Cardiac muscle cell (in vitro differentiated cells and primary cell): Measurements from ENCODE around the gene AIP. TPM values are rescaled to one million over a fixed set of nuclear protein-coding genes. Genes with fewer than 3 reads are reported as not detected.
A peak's percentile ranks its signal among the peaks of the same experiment; 100 is the strongest.
"Not testable (repeated sequence)": the region's sequence is repeated elsewhere in the genome, so short reads cannot be mapped to it uniquely, and the experiment has no call there.

Experiments used
- DNase-seq, 2 donors: peaks; one replicate each; pipeline versions ENCODE4 v3.0.0 to v3.0.0-alpha.2; 2010 to 2017; ENCODE audit warnings: low read depth in 1 of 2, low spot score in 1 of 2
- H3K27ac ChIP-seq: fragments of 200-600 bp; sonication (generic); 2 replicates; pipeline ENCODE4 v1.5.1; 2016
- H3K27me3 ChIP-seq: fragments of 200-600 bp; sonication (generic); 2 replicates; pipeline ENCODE4 v1.6.0; 2016; ENCODE audit warnings: control low read depth
- H3K36me3 ChIP-seq: fragments of 200-600 bp; sonication (generic); 2 replicates; pipeline ENCODE4 v1.5.1; 2016; ENCODE audit warnings: control low read depth
- H3K4me1 ChIP-seq: fragments of 200-600 bp; sonication (generic); 2 replicates; pipeline ENCODE4 v1.8.1; 2017; ENCODE audit warnings: low read depth, mild to moderate bottlenecking, mixed run types
- H3K4me3 ChIP-seq: fragments of 200-600 bp; sonication (generic); 2 replicates; pipeline ENCODE4 v1.5.1; 2016; ENCODE audit warnings: mild to moderate bottlenecking
- H3K9me3 ChIP-seq: fragments of 200-600 bp; sonication (generic); 2 replicates; pipeline ENCODE4 v1.5.1; 2017; ENCODE audit warnings: low read depth, mild to moderate bottlenecking, control low read depth
- polyA plus RNA-seq: library from polyadenylated mRNA; unstranded; fragments of >200 nt; fragmentation: Nextera tagmentation; extraction: Ambion mirVana; gene quantifications from 2 replicates; pipeline ENCODE4 v1.2.1, GENCODE V29; 2016
- total RNA-seq: library from RNA; depleted of rRNA; stranded (reverse); fragments of >200 nt; gene quantifications from 2 replicates; pipeline ENCODE4 v1.2.3, GENCODE V29; 2016
- TF ChIP-seq, protein P1 (sequence below): IDR thresholded peaks from 2 replicates; pipeline ENCODE4 v1.5.1; 2012; ENCODE audit warnings: low read depth, mild to moderate bottlenecking, low read length

AIP gene
- total and polyA plus RNA-seq, 2 experiments from 2014 or later = 46.4 to 73.7 TPM

DNA sequence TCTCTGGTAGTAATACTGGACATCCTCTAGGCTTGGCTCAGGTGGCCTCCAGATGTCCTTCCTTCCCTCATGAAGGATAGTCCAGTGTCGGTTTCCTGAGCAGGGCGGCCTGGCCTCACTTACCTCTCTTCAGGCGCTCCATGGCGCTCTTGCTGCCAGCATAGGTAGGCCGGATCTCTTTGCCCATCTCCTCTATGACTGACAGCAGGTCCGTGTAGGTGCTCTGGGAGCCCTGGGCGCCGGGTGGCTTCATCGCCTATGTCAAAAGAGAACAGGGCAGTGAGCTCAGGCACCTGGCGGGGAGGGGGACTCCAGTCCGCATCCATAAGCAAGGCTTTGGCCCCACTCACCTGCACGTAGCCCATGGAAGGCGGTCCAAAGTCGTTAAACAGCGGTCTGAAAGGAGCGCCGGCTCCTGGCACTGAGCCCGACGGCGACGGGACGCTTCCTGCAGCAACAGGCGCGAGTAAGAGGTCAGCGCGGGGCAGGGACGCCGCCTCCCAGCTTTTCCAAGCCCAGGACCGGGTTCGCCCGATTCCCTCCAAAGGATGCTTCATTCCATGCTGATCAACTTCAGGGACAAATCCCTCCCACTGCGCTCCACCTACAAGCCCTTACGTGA, 24.5 kb downstream of the AIP start:
- peak overlapping the region; percentile 85 for H3K27ac ChIP-seq
- peaks cover 15% of the 10 kb centered on the region for H3K27me3 ChIP-seq
- TF ChIP-seq, protein P1, sequence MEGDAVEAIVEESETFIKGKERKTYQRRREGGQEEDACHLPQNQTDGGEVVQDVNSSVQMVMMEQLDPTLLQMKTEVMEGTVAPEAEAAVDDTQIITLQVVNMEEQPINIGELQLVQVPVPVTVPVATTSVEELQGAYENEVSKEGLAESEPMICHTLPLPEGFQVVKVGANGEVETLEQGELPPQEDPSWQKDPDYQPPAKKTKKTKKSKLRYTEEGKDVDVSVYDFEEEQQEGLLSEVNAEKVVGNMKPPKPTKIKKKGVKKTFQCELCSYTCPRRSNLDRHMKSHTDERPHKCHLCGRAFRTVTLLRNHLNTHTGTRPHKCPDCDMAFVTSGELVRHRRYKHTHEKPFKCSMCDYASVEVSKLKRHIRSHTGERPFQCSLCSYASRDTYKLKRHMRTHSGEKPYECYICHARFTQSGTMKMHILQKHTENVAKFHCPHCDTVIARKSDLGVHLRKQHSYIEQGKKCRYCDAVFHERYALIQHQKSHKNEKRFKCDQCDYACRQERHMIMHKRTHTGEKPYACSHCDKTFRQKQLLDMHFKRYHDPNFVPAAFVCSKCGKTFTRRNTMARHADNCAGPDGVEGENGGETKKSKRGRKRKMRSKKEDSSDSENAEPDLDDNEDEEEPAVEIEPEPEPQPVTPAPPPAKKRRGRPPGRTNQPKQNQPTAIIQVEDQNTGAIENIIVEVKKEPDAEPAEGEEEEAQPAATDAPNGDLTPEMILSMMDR = no peak
- no peaks in the 10 kb centered on the region for H3K9me3 ChIP-seq
- H3K4me1 ChIP-seq = peaks cover 4% of the 10 kb centered on the region
- DNase-seq = no peak
- no peaks in the 10 kb centered on the region for H3K36me3 ChIP-seq
- H3K4me3 ChIP-seq = peak overlapping the region; percentile 64

DNA sequence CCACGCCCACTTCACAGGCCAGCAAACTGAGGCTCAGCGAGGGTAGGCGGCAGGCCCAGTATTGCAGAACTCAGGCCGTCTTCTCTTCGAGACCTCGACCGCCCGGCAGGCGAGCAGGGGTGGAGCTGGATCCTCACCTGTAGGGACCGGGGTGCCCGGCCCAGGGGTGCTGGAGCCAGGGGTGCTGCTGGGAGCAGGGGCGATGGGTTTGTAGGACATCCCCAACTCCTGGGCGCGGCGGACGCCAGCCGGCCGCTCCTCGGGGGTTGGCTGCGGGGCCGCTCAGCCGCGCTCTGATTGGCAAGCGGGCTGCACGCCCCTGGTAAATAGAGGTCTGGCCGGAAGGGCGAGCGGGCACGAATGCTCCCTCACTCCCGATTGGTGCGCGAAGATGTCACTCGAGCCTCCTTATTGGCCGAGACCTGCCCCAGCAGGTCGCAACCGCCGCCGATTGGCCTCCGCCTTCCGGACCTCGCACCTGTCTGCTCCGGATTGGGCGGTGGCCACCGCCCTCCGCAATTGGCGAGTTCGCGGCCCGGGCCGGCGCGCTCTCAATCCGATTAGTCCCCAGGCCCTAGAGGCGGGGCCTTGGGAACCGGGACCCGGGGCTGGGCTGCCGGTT, 25.1 kb downstream of the AIP start, which contains the start of gene CDK2AP2:
CDK2AP2 (minus strand) TSS at position 299 of the 622 bp plus-strand sequence; CDS start at position 219, 80 bp downstream.
- TF ChIP-seq, protein P1 = no peak
- Histone ChIP-seq H3K27me3 (peaks cover 15% of the 10 kb centered on the region), H3K9me3 (no peaks in the 10 kb centered on the region), H3K4me1 (peaks cover 4% of the 10 kb centered on the region), H3K27ac (peak within 1 kb of the TSS; percentile 97), H3K4me3 (peak within 1 kb of the TSS; percentile 64), H3K36me3 (no peaks in the 10 kb centered on the region)
- peak; percentile 99 to 100 for DNase-seq

DNA sequence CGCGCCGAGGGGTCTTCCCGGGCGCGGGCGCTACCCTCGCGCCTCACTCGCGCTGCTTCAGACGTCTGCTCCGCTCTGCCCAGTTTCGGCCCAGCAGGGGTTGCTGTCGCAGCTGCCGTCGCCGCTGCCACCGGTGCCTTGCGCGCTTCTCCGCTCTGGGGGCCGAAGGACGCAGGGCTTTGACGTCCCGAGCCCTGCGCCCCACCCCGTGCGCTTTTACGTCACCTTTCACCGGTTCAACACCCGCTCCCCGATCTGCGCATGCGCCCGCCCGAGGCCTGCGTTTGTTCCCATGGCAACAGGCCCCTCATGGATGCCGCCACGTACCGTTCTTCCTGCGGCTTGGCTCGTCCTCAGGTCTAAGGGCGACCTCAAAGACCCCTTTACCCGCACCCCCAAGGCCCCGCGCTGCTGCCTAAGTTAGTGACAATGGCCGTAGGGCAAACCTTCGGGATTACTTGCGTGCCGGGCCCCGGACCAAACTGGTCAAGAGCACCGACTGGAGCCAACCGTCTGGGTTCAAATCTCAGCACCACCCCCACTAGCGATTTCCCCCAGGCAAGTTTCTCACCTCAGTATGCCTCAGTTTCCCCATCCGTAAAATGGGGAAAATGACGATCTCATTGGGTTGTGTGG, 25.8 kb downstream of the AIP start:
- Histone ChIP-seq H3K4me3 (peak overlapping the region; percentile 59), H3K36me3 (no peaks in the 10 kb centered on the region), H3K9me3 (no peaks in the 10 kb centered on the region), H3K4me1 (peaks cover 4% of the 10 kb centered on the region), H3K27ac (peak overlapping the region; percentile 97), H3K27me3 (peaks cover 11% of the 10 kb centered on the region)
- TF ChIP-seq, protein P1 = no peak
- DNase-seq = peak; percentile 98 to 99

DNA sequence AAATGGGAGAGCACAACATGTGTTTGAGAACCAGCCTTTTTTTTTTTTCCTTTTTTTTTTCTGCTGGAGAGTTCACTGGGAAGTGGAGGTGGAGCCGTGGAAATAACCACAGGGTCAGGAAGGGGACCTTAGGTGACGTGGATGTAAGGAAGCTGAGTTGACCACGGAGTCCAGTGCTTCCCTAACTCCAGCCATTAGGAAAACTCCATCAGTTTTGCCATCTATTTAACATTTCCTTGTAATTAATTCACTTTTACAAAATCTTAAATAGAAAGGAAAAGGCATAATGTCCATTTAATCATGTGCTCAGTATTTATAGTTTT, 27.2 kb downstream of the AIP start:
- Histone ChIP-seq H3K27me3 (peaks cover 20% of the 10 kb centered on the region), H3K36me3 (no peaks in the 10 kb centered on the region), H3K4me3 (no peak overlapping the region), H3K9me3 (no peaks in the 10 kb centered on the region), H3K27ac (no peak overlapping the region), H3K4me1 (peaks cover 4% of the 10 kb centered on the region)
- TF ChIP-seq, protein P1 = no peak
- DNase-seq = no peak

DNA sequence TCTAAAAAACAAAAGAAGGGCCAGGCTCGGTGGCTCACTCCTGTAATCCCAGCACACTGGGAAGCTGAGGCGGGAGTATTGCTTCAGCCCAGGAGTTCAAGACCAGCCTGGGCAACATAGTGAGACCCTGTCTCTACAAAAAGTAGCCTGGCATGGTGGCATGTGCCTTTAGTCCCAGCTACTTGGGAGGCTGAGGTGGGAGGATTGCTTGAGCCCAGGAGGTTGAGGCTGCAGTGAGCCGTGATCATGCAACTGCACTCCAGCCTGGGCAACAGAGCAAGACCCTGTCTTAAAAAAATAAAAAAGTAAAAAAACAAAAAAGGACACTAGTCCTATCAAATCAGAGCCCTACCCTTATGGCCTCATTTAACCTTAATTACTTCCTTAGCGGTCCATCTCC, 28.7 kb downstream of the AIP start:
- H3K27ac ChIP-seq, H3K36me3 ChIP-seq, H3K4me1 ChIP-seq, H3K4me3 ChIP-seq, H3K9me3 ChIP-seq, DNase-seq: not testable (repeated sequence)
- peaks cover 20% of the 10 kb centered on the region for H3K27me3 ChIP-seq

DNA sequence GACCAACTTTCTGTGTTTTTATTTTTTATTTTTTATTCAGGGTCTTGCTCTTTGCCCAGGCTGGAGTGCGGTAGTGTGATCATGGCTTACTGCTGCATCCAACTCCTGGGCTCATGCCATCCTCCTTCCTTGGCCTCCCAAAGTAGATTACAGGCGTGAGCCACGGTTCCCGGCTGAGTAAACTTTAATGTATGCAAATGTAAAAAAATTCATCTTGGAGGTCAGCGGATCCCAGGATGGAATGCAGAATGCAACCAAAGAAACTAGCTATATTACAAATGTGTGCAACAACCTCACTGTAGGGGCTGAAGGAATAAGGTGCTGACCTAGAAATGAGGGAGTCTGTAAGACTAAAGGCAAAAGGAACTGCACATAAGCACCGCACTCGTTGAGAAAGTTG, 31.3 kb downstream of the AIP start:
- Histone ChIP-seq H3K27ac (no peak overlapping the region), H3K36me3 (no peaks in the 10 kb centered on the region), H3K27me3 (peaks cover 20% of the 10 kb centered on the region), H3K4me3 (no peak overlapping the region), H3K4me1 (no peaks in the 10 kb centered on the region), H3K9me3 (no peaks in the 10 kb centered on the region)
- no peak for DNase-seq
- TF ChIP-seq, protein P1 = no peak
